HCT116 (cell line): ENCODE results near the gene PI4KA. TPM values are rescaled to one million over a fixed set of nuclear protein-coding genes. Genes with fewer than 3 reads are reported as not detected.

Source experiments
- ATAC-seq: fragments of 200-7000 bp; cut with Tn5 transposase; 2 replicates; pipeline ENCODE4 v1.9.1; 2020; ENCODE audit warnings: mild to moderate bottlenecking, moderate library complexity
- BruUV-seq: library from RNA; stranded (reverse); fragments of 400-500 nt; replicated peaks from 2 replicates; lab custom pipeline; 2021; lab: Mats Ljungman, UMichigan
- CTCF ChIA-PET: fragments of 300-600 bp; sonication (Branson Sonifier 250); formaldehyde crosslinking; loops from one replicate; lab custom pipeline; 2021; ENCODE audit warnings: antibody characterized with exemption; lab: Charles Lee
- POLR2A ChIA-PET: fragments of 300-600, 350-600 bp; sonication (Branson Sonifier 250); formaldehyde crosslinking; loops from one replicate; lab custom pipeline; 2021; ENCODE audit warnings: antibody characterized with exemption; lab: Charles Lee
- RAD21 ChIA-PET, 2 experiments: fragments of 300-600 bp; sonication (Branson Sonifier 250); formaldehyde crosslinking; loops; one replicate each; lab custom pipeline; 2023; ENCODE audit warnings: low total read pairs in 2 of 2; ENCODE audit not compliant: uncharacterized antibody in 2 of 2, unreplicated experiment in 2 of 2, low non-redundant PET in 1 of 2; lab: Charles Lee
- DNase-seq: peaks from one replicate; pipeline ENCODE4 v3.0.0-alpha.2; 2010; ENCODE audit warnings: low read depth, low spot score
- H2AFZ ChIP-seq: fragments of 200-600 bp; shearing (Covaris generic), sonication (generic); 2 replicates; pipeline ENCODE4 v1.6.1; 2017; ENCODE audit warnings: low read depth, mixed run types, mixed read lengths, antibody characterized with exemption, low read length; ENCODE audit not compliant: poor library complexity, severe bottlenecking
- H3K27ac ChIP-seq: 2 replicates; pipeline ENCODE4 v1.5.1; 2012; ENCODE audit warnings: low read depth, low read length
- H3K27me3 ChIP-seq: fragments of 200-600 bp; sonication (generic); 2 replicates; pipeline ENCODE4 v1.6.1; 2016; ENCODE audit warnings: mixed run types, low read length, mixed read lengths; ENCODE audit not compliant: insufficient read depth
- H3K36me3 ChIP-seq, 2 experiments: fragments of 200-500 bp in 1 of 2; fragments of 200-600 bp in 1 of 2; sonication (Bioruptor generic) in 1 of 2; sonication (generic) in 1 of 2; 2 replicates each; pipeline versions ENCODE4 v1.5.1 to v1.6.1; 2014 to 2016; ENCODE audit warnings: low read length in 2 of 2, inconsistent platforms in 1 of 2, mixed read lengths in 1 of 2, mixed run types in 1 of 2; ENCODE audit not compliant: insufficient read depth in 2 of 2, control insufficient read depth in 1 of 2
- H3K4me1 ChIP-seq, 2 experiments: fragments of 200-600 bp in 1 of 2; sonication (generic) in 1 of 2; 2 replicates each; pipeline versions ENCODE4 v1.5.1 to v1.6.1; 2012 to 2017; ENCODE audit warnings: low read length in 2 of 2, inconsistent platforms in 1 of 2, mild to moderate bottlenecking in 1 of 2, mixed read lengths in 1 of 2, mixed run types in 1 of 2, moderate library complexity in 1 of 2; ENCODE audit not compliant: insufficient read depth in 2 of 2, control insufficient read depth in 1 of 2
- H3K4me2 ChIP-seq: fragments of 200-600 bp; sonication (generic); 2 replicates; pipeline ENCODE4 v1.6.1; 2017; ENCODE audit warnings: mixed run types, low read length, mixed read lengths
- H3K4me3 ChIP-seq, 2 experiments: fragments of 200-600 bp in 1 of 2; sonication (generic) in 1 of 2; replicated peaks in 1 of 2; 2 replicates each; pipeline ENCODE4 v1.5.1; 2011 to 2016; ENCODE audit warnings: low read length in 2 of 2, control low read depth in 1 of 2, low read depth in 1 of 2, mild to moderate bottlenecking in 1 of 2, mixed read lengths in 1 of 2, mixed run types in 1 of 2
- H3K79me2 ChIP-seq: fragments of 200-600 bp; sonication (generic); 2 replicates; pipeline ENCODE4 v1.6.1; 2017; ENCODE audit warnings: mild to moderate bottlenecking, mixed run types, low read length, moderate library complexity, mixed read lengths; ENCODE audit not compliant: insufficient read depth
- H3K9ac ChIP-seq: fragments of 200-600 bp; sonication (generic); 2 replicates; pipeline ENCODE4 v1.6.1; 2016; ENCODE audit warnings: low read length, mixed read lengths
- H3K9me2 ChIP-seq: fragments of 200-600 bp; sonication (generic), shearing (Covaris generic); 2 replicates; pipeline ENCODE4 v1.6.1; 2017; ENCODE audit warnings: mixed run types, mild to moderate bottlenecking, moderate library complexity; ENCODE audit not compliant: insufficient read depth
- H3K9me3 ChIP-seq, 2 experiments: fragments of 200-500 bp in 1 of 2; fragments of 200-600 bp in 1 of 2; sonication (Bioruptor generic) in 1 of 2; sonication (generic) in 1 of 2; 2 replicates each; pipeline ENCODE4 v1.6.1; 2014 to 2017; ENCODE audit warnings: low read length in 2 of 2, mixed read lengths in 2 of 2, inconsistent platforms in 1 of 2, low read depth in 1 of 2, mild to moderate bottlenecking in 1 of 2, mixed run types in 1 of 2, moderate library complexity in 1 of 2; ENCODE audit not compliant: control insufficient read depth in 1 of 2, insufficient read depth in 1 of 2
- H4K20me1 ChIP-seq: fragments of 200-600 bp; sonication (generic), shearing (Covaris generic); 2 replicates; pipeline ENCODE4 v1.6.1; 2017; ENCODE audit warnings: mixed run types, mild to moderate bottlenecking, moderate library complexity; ENCODE audit not compliant: insufficient read depth
- CBX3 ChIP-seq: IDR thresholded peaks from 2 replicates; pipeline ENCODE4 v1.6.1; 2012; ENCODE audit warnings: low read depth
- CEBPB ChIP-seq: IDR thresholded peaks from 2 replicates; pipeline ENCODE4 v1.6.1; 2012; ENCODE audit warnings: low read depth
- CTCF ChIP-seq, 3 experiments: fragments of 200-600 bp in 1 of 3; sonication (generic) in 1 of 3; IDR thresholded peaks in 2 of 3; conservative IDR thresholded peaks in 1 of 3; 2 replicates each; pipeline ENCODE4 v1.5.1; 2012 to 2017; ENCODE audit warnings: low read depth in 2 of 3, low read length in 2 of 3, antibody characterized with exemption in 1 of 3, borderline replicate concordance in 1 of 3, control low read depth in 1 of 3, mild to moderate bottlenecking in 1 of 3, mixed read lengths in 1 of 3, mixed run types in 1 of 3, moderate library complexity in 1 of 3; ENCODE audit not compliant: insufficient read depth in 1 of 3
- EGR1 ChIP-seq: IDR thresholded peaks from 2 replicates; pipeline ENCODE4 v1.6.1; 2012; ENCODE audit warnings: low read depth
- ELF1 ChIP-seq: IDR thresholded peaks from 2 replicates; pipeline ENCODE4 v1.6.1; 2012; ENCODE audit warnings: low read depth, borderline replicate concordance
- EZH2 ChIP-seq: fragments of 200-600 bp; sonication (generic); IDR thresholded peaks from 2 replicates; pipeline ENCODE4 v1.6.1; 2017; ENCODE audit warnings: antibody characterized with exemption, mixed run types
- EZH2phosphoT487 ChIP-seq: fragments of 200-600 bp; IDR thresholded peaks from 2 replicates; pipeline ENCODE4 v1.6.1; 2018; ENCODE audit warnings: antibody characterized with exemption, borderline replicate concordance
- FOSL1 ChIP-seq: IDR thresholded peaks from 2 replicates; pipeline ENCODE4 v1.6.1; 2012; ENCODE audit warnings: low read depth
- POLR2A ChIP-seq: IDR thresholded peaks from 2 replicates; pipeline ENCODE4 v1.7.0; 2011; ENCODE audit warnings: borderline replicate concordance; ENCODE audit not compliant: insufficient read depth, insufficient read length; ENCODE audit errors: extremely low read depth
- POLR2AphosphoS5 ChIP-seq: IDR thresholded peaks from 2 replicates; pipeline ENCODE4 v1.6.1; 2011; ENCODE audit warnings: mild to moderate bottlenecking, low read depth, low read length, moderate library complexity
- RAD21 ChIP-seq: IDR thresholded peaks from 2 replicates; pipeline ENCODE4 v1.6.1; 2012; ENCODE audit warnings: low read depth, mild to moderate bottlenecking
- SIN3A ChIP-seq: IDR thresholded peaks from 2 replicates; pipeline ENCODE4 v1.6.1; 2012; ENCODE audit warnings: low read depth
- SP1 ChIP-seq: IDR thresholded peaks from 2 replicates; pipeline ENCODE4 v1.6.1; 2012; ENCODE audit warnings: low read depth
- SRF ChIP-seq: IDR thresholded peaks from 2 replicates; pipeline ENCODE4 v1.6.1; 2012; ENCODE audit warnings: low read depth
- TCF7L2 ChIP-seq: IDR thresholded peaks from 2 replicates; pipeline ENCODE4 v1.7.0; 2011; ENCODE audit warnings: borderline replicate concordance, inconsistent platforms; ENCODE audit not compliant: insufficient read depth, insufficient read length; ENCODE audit errors: extremely low read depth
- YY1 ChIP-seq: IDR thresholded peaks from 2 replicates; pipeline ENCODE4 v1.6.1; 2011; ENCODE audit warnings: low read length, low read depth, moderate library complexity, mild to moderate bottlenecking; ENCODE audit not compliant: insufficient replicate concordance; ENCODE audit errors: extremely low read depth
- ZBTB33 ChIP-seq: IDR thresholded peaks from 2 replicates; pipeline ENCODE4 v1.6.1; 2011; ENCODE audit warnings: mild to moderate bottlenecking, low read length, moderate library complexity; ENCODE audit not compliant: insufficient replicate concordance; ENCODE audit errors: extremely low read depth
- ZFX ChIP-seq: fragments of 450-650 bp; IDR thresholded peaks from 2 replicates; pipeline ENCODE4 v1.6.1; 2017
- ZNF274 ChIP-seq: fragments of 200-500 bp; sonication (Bioruptor generic); IDR thresholded peaks from 2 replicates; pipeline ENCODE4 v1.6.1; 2014; ENCODE audit warnings: mild to moderate bottlenecking, low read depth, low read length, inconsistent platforms
- intact Hi-C: fragments of 100-400 bp; cut with micrococcal nuclease; formaldehyde crosslinking; loops from 2 replicates; pipeline ENCODE4 v1.10.0; 2022
- total RNA-seq: library from RNA; stranded (reverse); gene quantifications from one replicate; pipeline ENCODE4 v1.2.1, GENCODE V29; 2021; ENCODE audit not compliant: unreplicated experiment
- TF ChIP-seq, protein P1 (sequence below): IDR thresholded peaks from 2 replicates; pipeline ENCODE4 v1.6.1; 2012; ENCODE audit warnings: low read depth

Gene PI4KA
- total RNA-seq, 1 experiment from 2014 or later: 59.6 TPM

DNA sequence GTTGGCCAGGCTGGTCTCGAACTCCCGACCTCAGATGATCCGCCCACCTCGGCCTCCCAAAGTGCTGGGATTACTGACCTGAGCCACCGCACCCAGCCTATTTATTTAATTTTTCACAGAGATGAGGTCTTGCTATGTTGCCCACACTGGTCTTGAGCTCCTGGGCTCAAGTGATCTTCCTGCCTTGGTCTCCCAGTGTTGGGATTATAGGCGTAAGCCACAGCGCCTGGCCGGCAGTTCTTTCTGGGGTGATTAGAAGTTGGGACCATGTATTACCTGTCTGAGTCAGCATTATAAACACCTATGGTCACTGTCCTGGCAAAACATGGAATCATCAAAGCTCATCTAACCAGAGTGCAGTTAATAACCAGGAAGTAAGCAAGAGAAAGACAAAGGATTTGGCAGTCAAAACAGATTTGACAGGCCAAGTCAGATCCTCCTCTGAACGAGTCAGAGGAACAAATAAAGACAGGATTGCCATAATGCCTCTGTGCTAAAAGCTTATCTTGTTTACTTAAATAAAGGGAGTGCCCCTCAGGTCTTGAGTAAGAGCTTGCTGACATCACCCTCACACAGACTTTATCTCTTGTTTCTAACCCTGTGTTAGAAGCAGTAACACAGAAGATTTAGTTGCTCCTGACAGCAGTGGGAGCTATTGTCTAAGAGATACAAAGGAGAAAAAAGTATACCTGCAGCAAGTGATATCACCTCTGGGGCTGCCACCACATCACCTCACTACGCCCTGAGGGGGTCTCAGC lies 81.0 kb downstream of the PI4KA start:
- Histone ChIP-seq H3K9ac (no peak overlapping the region), H3K9me2 (no peaks in the 10 kb centered on the region), H4K20me1 (no peaks in the 10 kb centered on the region), H3K79me2 (no peaks in the 10 kb centered on the region), H3K4me2 (peak overlapping the region; percentile 34), H3K4me3 (no peak overlapping the region), H2AFZ (no peak overlapping the region), H3K4me1 (peaks cover 18 to 19% of the 10 kb centered on the region in 2 experiments), H3K27me3 (no peaks in the 10 kb centered on the region), H3K27ac (peak overlapping the region; percentile 41; the same call in 1 of the 2 replicates), H3K9me3 (no peaks in the 10 kb centered on the region), H3K36me3 (no peaks in the 10 kb centered on the region)
- ATAC-seq (peak; percentile 84), DNase-seq (peak; percentile 70)
- POLR2A ChIA-PET: no interaction called here
- CTCF ChIA-PET: no interaction called here
- RAD21 ChIA-PET: no interaction called here
- intact Hi-C loops: no loop called here
- no TSS peak for BruUV-seq
- no peak for TF ChIP-seq EZH2phosphoT487
- peak; percentile 56; the same call in 1 of the 2 replicates for TF ChIP-seq SRF
- TF ChIP-seq TCF7L2: no peak
- TF ChIP-seq EGR1: no peak
- TF ChIP-seq CTCF (IDR thresholded peaks at IDR 0.05 in 2 of 3, conservative IDR thresholded peaks at IDR 0.05 in 1 of 3; ENCODE audit: borderline replicate concordance in 1 of 3, insufficient read depth in 1 of 3, low read depth in 2 of 3, low read length in 2 of 3): no peak
- TF ChIP-seq SP1: peak; percentile 87
- 0 out of 2 replicates have a peak, but pooled peaks have one; percentile 43 for TF ChIP-seq CBX3
- no peak for TF ChIP-seq ZNF274
- peak; percentile 96 for TF ChIP-seq CEBPB
- TF ChIP-seq FOSL1: peak; percentile 80
- TF ChIP-seq, protein P1, sequence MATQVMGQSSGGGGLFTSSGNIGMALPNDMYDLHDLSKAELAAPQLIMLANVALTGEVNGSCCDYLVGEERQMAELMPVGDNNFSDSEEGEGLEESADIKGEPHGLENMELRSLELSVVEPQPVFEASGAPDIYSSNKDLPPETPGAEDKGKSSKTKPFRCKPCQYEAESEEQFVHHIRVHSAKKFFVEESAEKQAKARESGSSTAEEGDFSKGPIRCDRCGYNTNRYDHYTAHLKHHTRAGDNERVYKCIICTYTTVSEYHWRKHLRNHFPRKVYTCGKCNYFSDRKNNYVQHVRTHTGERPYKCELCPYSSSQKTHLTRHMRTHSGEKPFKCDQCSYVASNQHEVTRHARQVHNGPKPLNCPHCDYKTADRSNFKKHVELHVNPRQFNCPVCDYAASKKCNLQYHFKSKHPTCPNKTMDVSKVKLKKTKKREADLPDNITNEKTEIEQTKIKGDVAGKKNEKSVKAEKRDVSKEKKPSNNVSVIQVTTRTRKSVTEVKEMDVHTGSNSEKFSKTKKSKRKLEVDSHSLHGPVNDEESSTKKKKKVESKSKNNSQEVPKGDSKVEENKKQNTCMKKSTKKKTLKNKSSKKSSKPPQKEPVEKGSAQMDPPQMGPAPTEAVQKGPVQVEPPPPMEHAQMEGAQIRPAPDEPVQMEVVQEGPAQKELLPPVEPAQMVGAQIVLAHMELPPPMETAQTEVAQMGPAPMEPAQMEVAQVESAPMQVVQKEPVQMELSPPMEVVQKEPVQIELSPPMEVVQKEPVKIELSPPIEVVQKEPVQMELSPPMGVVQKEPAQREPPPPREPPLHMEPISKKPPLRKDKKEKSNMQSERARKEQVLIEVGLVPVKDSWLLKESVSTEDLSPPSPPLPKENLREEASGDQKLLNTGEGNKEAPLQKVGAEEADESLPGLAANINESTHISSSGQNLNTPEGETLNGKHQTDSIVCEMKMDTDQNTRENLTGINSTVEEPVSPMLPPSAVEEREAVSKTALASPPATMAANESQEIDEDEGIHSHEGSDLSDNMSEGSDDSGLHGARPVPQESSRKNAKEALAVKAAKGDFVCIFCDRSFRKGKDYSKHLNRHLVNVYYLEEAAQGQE: no peak
- peak; percentile 96 for TF ChIP-seq SIN3A
- TF ChIP-seq EZH2: no peak
- TF ChIP-seq ELF1: peak; percentile 61
- TF ChIP-seq RAD21: peak; percentile 51
- TF ChIP-seq ZBTB33: no peak
- no peak for TF ChIP-seq POLR2AphosphoS5
- TF ChIP-seq ZFX: no peak
- no peak for TF ChIP-seq YY1
- no peak for TF ChIP-seq POLR2A
